Testis (tissue), 2 donors: ENCODE measurements around the gene FYN.

Experiments
- POLR2A ChIP-seq: fragments of 450-650 bp; IDR thresholded peaks from one replicate; pipeline ENCODE4 v1.6.1; 2017; ENCODE audit warnings: antibody characterized with exemption, mild to moderate bottlenecking, moderate library complexity
- TF ChIP-seq, protein P1 (sequence below), 3 experiments: fragments of 450-650 bp in 2 of 3; fragments of 200-600 bp in 1 of 3; sonication (generic) in 1 of 3; IDR thresholded peaks; one replicate each; pipeline ENCODE4 v1.5.1; 2016 to 2019; ENCODE audit warnings: antibody characterized with exemption in 3 of 3, mild to moderate bottlenecking in 2 of 3, moderate library complexity in 1 of 3

DNA sequence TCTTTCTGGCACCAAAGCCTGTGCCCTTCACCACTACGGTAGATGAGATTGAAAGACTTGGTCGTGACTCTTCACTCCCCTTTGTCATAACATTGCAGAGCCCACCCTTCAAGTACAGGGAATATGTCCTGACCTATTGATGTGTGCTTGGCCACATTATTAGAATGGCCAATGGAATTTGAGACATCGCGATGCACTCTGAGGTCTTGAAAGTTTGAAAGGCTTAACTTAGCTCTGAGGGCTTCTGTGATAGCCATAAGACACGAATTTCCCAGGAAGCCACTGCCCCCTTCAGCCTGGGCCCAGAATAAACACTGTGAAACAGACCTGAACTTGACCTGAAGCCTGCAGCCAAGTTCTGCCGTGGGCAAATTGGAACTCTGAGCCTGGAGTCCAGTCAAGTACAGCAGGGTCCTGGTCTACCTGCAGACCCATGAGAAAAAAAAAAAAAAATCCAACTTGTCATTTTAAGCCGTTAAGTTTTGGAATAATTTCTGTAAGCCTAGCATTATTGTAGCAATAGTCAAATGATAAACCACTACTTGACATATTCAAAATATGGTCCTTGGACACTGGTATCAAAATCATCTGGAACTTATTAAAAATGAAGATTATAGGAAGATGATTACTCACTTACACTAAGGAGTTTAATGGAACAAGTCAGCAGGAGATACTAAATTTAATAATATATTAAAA is 230.6 kb downstream of the FYN start:
- TF ChIP-seq, protein P1, sequence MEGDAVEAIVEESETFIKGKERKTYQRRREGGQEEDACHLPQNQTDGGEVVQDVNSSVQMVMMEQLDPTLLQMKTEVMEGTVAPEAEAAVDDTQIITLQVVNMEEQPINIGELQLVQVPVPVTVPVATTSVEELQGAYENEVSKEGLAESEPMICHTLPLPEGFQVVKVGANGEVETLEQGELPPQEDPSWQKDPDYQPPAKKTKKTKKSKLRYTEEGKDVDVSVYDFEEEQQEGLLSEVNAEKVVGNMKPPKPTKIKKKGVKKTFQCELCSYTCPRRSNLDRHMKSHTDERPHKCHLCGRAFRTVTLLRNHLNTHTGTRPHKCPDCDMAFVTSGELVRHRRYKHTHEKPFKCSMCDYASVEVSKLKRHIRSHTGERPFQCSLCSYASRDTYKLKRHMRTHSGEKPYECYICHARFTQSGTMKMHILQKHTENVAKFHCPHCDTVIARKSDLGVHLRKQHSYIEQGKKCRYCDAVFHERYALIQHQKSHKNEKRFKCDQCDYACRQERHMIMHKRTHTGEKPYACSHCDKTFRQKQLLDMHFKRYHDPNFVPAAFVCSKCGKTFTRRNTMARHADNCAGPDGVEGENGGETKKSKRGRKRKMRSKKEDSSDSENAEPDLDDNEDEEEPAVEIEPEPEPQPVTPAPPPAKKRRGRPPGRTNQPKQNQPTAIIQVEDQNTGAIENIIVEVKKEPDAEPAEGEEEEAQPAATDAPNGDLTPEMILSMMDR (IDR thresholded peaks at IDR 0.05) = peak; percentile 27 to 42 (median 36)
- no peak for TF ChIP-seq POLR2A
